A172 (cell line): Measurements from ENCODE around the gene XRCC6. TPM values are rescaled to one million over a fixed set of nuclear protein-coding genes. Genes with fewer than 3 reads are reported as not detected.
"Not testable (repeated sequence)": the region's sequence is repeated elsewhere in the genome, so short reads cannot be mapped to it uniquely, and the experiment has no call there.

ENCODE experiments used
- DNase-seq: peaks from one replicate; pipeline ENCODE4 v3.0.0-alpha.2; 2015; ENCODE audit warnings: low spot score
- total RNA-seq: library from RNA; depleted of rRNA; stranded (reverse); fragments of >200 nt; shearing (Covaris generic); gene quantifications from 2 replicates; pipeline ENCODE4 v1.2.3, GENCODE V29; 2014

The XRCC6 gene
- total RNA-seq, 1 experiment from 2014 or later: 394 TPM

GRCh38 chr22:41650821-41651220, 29.7 kb downstream of the XRCC6 start:
- DNase-seq: no peak

- DNase-seq: no peak
These were observed 33.2 kb downstream of the XRCC6 start for GRCh38 chr22:41654322-41654721.

- DNase-seq: no peak
These were observed 35.5 kb downstream of the XRCC6 start for GRCh38 chr22:41656556-41656955.

- no peak for DNase-seq
These were observed 36.6 kb downstream of the XRCC6 start for GRCh38 chr22:41657709-41658108.

- DNase-seq: no peak
These were observed 37.8 kb downstream of the XRCC6 start for GRCh38 chr22:41658869-41659268.

GRCh38 chr22:41659941-41660340, 38.8 kb downstream of the XRCC6 start:
- no peak for DNase-seq

- peak; percentile 11 for DNase-seq
These were observed 39.3 kb downstream of the XRCC6 start for GRCh38 chr22:41660416-41660815.

- no peak for DNase-seq
These were observed 40.0 kb downstream of the XRCC6 start for GRCh38 chr22:41661088-41661487.

GRCh38 chr22:41661713-41662112, 40.6 kb downstream of the XRCC6 start:
- no peak for DNase-seq

- DNase-seq: not testable (repeated sequence)
These were observed 42.5 kb downstream of the XRCC6 start for GRCh38 chr22:41663594-41663993.

GRCh38 chr22:41664490-41664889, 43.4 kb downstream of the XRCC6 start:
- DNase-seq: no peak

- DNase-seq: no peak
These were observed 43.9 kb downstream of the XRCC6 start for GRCh38 chr22:41664951-41665350.

- peak; percentile 82 for DNase-seq
These were observed 48.1 kb downstream of the XRCC6 start for GRCh38 chr22:41668971-41669911.

GRCh38 chr22:41672096-41672495, 51.0 kb downstream of the XRCC6 start:
- DNase-seq: peak; percentile 76

- DNase-seq: no peak
These were observed 51.9 kb downstream of the XRCC6 start for GRCh38 chr22:41672780-41673509.

GRCh38 chr22:41674846-41675340, 53.8 kb downstream of the XRCC6 start:
- DNase-seq: no peak

- DNase-seq: no peak
These were observed 55.0 kb downstream of the XRCC6 start for GRCh38 chr22:41676134-41676533.

- no peak for DNase-seq
These were observed 60.5 kb downstream of the XRCC6 start for GRCh38 chr22:41681616-41682015.

GRCh38 chr22:41682033-41682807, 61.1 kb downstream of the XRCC6 start:
- no peak for DNase-seq

- DNase-seq: no peak
These were observed 62.0 kb downstream of the XRCC6 start for GRCh38 chr22:41683052-41683451.

GRCh38 chr22:41683616-41684015, 62.5 kb downstream of the XRCC6 start:
- DNase-seq: no peak

GRCh38 chr22:41684194-41684593, 63.1 kb downstream of the XRCC6 start:
- DNase-seq: no peak
